ENCODE measurements around the gene BAG3.

BAG3 gene

DNA sequence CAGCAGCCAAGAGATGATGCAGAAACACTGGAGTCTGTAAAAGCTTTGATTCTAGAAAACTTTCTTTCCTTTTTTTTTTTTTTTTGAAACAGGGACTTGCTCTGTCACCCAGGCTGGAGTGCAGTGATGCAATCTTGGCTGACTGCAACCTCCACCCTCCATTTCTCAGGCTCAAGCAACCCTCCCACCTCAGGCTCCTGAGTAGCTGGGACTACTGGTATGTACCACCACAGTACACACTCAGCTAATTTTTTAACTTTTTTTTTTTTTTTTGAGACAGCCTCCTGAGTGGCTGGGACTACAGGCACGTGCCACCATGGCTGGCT lies 17.0 kb upstream of the BAG3 start:
- TF ChIP-seq EP300 (IDR thresholded peaks at IDR 0.05; ENCODE audit: borderline replicate concordance) (no peak), CEBPB (IDR thresholded peaks at IDR 0.05) (peak; percentile 90)

- TF ChIP-seq, protein P1, sequence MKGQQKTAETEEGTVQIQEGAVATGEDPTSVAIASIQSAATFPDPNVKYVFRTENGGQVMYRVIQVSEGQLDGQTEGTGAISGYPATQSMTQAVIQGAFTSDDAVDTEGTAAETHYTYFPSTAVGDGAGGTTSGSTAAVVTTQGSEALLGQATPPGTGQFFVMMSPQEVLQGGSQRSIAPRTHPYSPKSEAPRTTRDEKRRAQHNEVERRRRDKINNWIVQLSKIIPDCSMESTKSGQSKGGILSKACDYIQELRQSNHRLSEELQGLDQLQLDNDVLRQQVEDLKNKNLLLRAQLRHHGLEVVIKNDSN (IDR thresholded peaks at IDR 0.05) = no peak
- TF ChIP-seq EP300 (IDR thresholded peaks at IDR 0.05; ENCODE audit: borderline replicate concordance) (no peak), YY1 (IDR thresholded peaks at IDR 0.05; ENCODE audit: low read depth) (no peak), TEAD4 (IDR thresholded peaks at IDR 0.05) (no peak), CEBPB (IDR thresholded peaks at IDR 0.05) (no peak), MAX (IDR thresholded peaks at IDR 0.05) (no peak), RAD21 (IDR thresholded peaks at IDR 0.05; ENCODE audit: low read depth) (no peak), ZBTB7A (IDR thresholded peaks at IDR 0.05; ENCODE audit: low read depth) (no peak), NFIC (IDR thresholded peaks at IDR 0.05) (no peak), CREB1 (IDR thresholded peaks at IDR 0.05; ENCODE audit: low read depth) (no peak), EGR1 (IDR thresholded peaks at IDR 0.05) (no peak), TCF12 (IDR thresholded peaks at IDR 0.05; ENCODE audit: low read depth) (no peak)
Measured at GRCh38 chr10:119637631-119638030, 13.5 kb upstream of the BAG3 start.

DNA sequence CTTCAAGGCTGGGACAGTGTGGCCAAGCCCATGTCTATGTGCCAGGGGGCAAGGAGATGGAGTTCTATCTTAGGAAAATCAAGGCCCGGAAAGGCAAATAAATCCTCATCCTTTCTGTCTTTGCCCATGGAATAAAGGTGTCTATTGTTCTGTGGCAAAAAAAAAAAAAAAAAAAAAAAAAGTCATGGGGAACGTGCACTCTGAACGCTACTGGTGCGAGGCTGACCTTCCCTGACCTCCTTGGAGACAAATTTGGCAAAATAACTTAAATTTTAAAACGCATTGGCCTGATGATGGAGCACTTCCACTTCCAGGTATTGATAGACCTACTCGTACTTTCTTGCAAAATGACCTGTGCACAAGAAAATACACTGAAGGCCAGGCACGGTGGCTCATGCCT lies 12.2 kb upstream of the BAG3 start:
- TF ChIP-seq ZBTB7A (IDR thresholded peaks at IDR 0.05; ENCODE audit: low read depth) = no peak
- no peak for TF ChIP-seq NFIC (IDR thresholded peaks at IDR 0.05)
- TF ChIP-seq, protein P2, sequence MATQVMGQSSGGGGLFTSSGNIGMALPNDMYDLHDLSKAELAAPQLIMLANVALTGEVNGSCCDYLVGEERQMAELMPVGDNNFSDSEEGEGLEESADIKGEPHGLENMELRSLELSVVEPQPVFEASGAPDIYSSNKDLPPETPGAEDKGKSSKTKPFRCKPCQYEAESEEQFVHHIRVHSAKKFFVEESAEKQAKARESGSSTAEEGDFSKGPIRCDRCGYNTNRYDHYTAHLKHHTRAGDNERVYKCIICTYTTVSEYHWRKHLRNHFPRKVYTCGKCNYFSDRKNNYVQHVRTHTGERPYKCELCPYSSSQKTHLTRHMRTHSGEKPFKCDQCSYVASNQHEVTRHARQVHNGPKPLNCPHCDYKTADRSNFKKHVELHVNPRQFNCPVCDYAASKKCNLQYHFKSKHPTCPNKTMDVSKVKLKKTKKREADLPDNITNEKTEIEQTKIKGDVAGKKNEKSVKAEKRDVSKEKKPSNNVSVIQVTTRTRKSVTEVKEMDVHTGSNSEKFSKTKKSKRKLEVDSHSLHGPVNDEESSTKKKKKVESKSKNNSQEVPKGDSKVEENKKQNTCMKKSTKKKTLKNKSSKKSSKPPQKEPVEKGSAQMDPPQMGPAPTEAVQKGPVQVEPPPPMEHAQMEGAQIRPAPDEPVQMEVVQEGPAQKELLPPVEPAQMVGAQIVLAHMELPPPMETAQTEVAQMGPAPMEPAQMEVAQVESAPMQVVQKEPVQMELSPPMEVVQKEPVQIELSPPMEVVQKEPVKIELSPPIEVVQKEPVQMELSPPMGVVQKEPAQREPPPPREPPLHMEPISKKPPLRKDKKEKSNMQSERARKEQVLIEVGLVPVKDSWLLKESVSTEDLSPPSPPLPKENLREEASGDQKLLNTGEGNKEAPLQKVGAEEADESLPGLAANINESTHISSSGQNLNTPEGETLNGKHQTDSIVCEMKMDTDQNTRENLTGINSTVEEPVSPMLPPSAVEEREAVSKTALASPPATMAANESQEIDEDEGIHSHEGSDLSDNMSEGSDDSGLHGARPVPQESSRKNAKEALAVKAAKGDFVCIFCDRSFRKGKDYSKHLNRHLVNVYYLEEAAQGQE (IDR thresholded peaks at IDR 0.05; ENCODE audit: low read depth) = no peak
- TF ChIP-seq, protein P1 (IDR thresholded peaks at IDR 0.05) = no peak
- TF ChIP-seq CREB1 (IDR thresholded peaks at IDR 0.05; ENCODE audit: low read depth) = no peak
- no peak for TF ChIP-seq EGR1 (IDR thresholded peaks at IDR 0.05)
- no peak for TF ChIP-seq EP300 (IDR thresholded peaks at IDR 0.05; ENCODE audit: borderline replicate concordance)
- TF ChIP-seq MAX (IDR thresholded peaks at IDR 0.05) = no peak
- TF ChIP-seq RAD21 (IDR thresholded peaks at IDR 0.05; ENCODE audit: low read depth) = no peak
- no peak for TF ChIP-seq TEAD4 (IDR thresholded peaks at IDR 0.05)
- TF ChIP-seq TAF1 (IDR thresholded peaks at IDR 0.05; ENCODE audit: low read depth) = no peak
- no peak for TF ChIP-seq FOXM1 (IDR thresholded peaks at IDR 0.05; ENCODE audit: borderline replicate concordance, low read depth)
- no peak for TF ChIP-seq CEBPB (IDR thresholded peaks at IDR 0.05)
- no peak for TF ChIP-seq YY1 (IDR thresholded peaks at IDR 0.05; ENCODE audit: low read depth)
- TF ChIP-seq TCF12 (IDR thresholded peaks at IDR 0.05; ENCODE audit: low read depth) = no peak

DNA sequence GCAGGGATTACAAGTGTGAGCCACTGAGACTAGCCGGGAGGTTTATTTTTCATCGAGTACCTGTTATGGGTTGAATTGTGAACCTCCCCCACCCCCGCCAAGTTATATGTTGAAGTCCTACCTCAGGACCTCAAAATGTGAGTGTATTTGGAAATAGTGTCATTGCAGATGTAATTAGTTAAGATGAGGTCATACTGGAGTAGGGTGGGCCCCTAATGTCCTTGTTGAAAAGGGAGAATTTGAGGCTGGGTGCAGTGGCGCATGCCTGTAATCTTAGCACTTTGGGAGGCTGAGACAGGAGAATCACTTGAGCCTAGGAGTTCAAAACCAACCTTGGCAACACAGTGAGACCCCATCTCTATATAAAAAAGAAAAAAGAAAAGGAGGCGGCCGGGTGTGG lies 10.8 kb upstream of the BAG3 start:
- TF ChIP-seq TCF12 (IDR thresholded peaks at IDR 0.05; ENCODE audit: low read depth) (no peak), CREB1 (IDR thresholded peaks at IDR 0.05; ENCODE audit: low read depth) (no peak), EGR1 (IDR thresholded peaks at IDR 0.05) (no peak), EP300 (IDR thresholded peaks at IDR 0.05; ENCODE audit: borderline replicate concordance) (no peak), FOXM1 (IDR thresholded peaks at IDR 0.05; ENCODE audit: borderline replicate concordance, low read depth) (no peak), CEBPB (IDR thresholded peaks at IDR 0.05) (no peak)
- TF ChIP-seq, protein P2 (IDR thresholded peaks at IDR 0.05; ENCODE audit: low read depth) = no peak
- TF ChIP-seq, protein P1 (IDR thresholded peaks at IDR 0.05) = no peak

GRCh38 chr10:119640875-119641526 lies 10.2 kb upstream of the BAG3 start:
- no peak for TF ChIP-seq RAD21 (IDR thresholded peaks at IDR 0.05; ENCODE audit: low read depth)
- TF ChIP-seq YY1 (IDR thresholded peaks at IDR 0.05; ENCODE audit: low read depth) = no peak
- TF ChIP-seq MAX (IDR thresholded peaks at IDR 0.05) = no peak
- TF ChIP-seq, protein P2 (IDR thresholded peaks at IDR 0.05; ENCODE audit: low read depth) = no peak
- TF ChIP-seq, protein P1 (IDR thresholded peaks at IDR 0.05) = no peak
- no peak for TF ChIP-seq CEBPB (IDR thresholded peaks at IDR 0.05)
- TF ChIP-seq CREB1 (IDR thresholded peaks at IDR 0.05; ENCODE audit: low read depth) = no peak
- TF ChIP-seq EGR1 (IDR thresholded peaks at IDR 0.05) = no peak
